WTC11 (cell line): Measurements from ENCODE around the gene CDKN1B. TPM values are rescaled to one million over a fixed set of nuclear protein-coding genes. Genes with fewer than 3 reads are reported as not detected.

ENCODE experiments used
- ATAC-seq: fragments of 200-7000 bp; cut with Tn5 transposase; 2 replicates; pipeline ENCODE4 v1.10.0; 2021; ENCODE audit warnings: mild to moderate bottlenecking, moderate library complexity
- CTCF ChIA-PET: fragments of 300-600 bp; sonication (Branson Sonifier 250); formaldehyde crosslinking; loops from one replicate; lab custom pipeline; 2021; ENCODE audit warnings: antibody characterized with exemption; lab: Charles Lee
- POLR2A ChIA-PET: fragments of 350-600 bp; sonication (Branson Sonifier 250); formaldehyde crosslinking; loops from one replicate; lab custom pipeline; 2021; ENCODE audit warnings: antibody characterized with exemption; lab: Charles Lee
- DNase-seq: peaks from one replicate; pipeline ENCODE4 v3.0.0; 2021; ENCODE audit warnings: low spot score
- H3K27ac Mint-ChIP-seq: 2 replicates; pipeline ENCODE4 v1.8.0; 2021; ENCODE audit warnings: mixed read lengths
- H3K27me3 Mint-ChIP-seq: 2 replicates; pipeline ENCODE4 v1.8.0; 2021; ENCODE audit warnings: low read depth, mild to moderate bottlenecking, moderate library complexity, mixed read lengths
- H3K36me3 Mint-ChIP-seq: 2 replicates; pipeline ENCODE4 v1.8.0; 2021; ENCODE audit warnings: mixed read lengths
- H3K4me1 Mint-ChIP-seq: 2 replicates; pipeline ENCODE4 v1.8.0; 2022; ENCODE audit warnings: mixed read lengths
- H3K4me3 Mint-ChIP-seq: 2 replicates; pipeline ENCODE4 v1.8.0; 2021; ENCODE audit warnings: mild to moderate bottlenecking, moderate library complexity, mixed read lengths
- H3K9me3 Mint-ChIP-seq: 2 replicates; pipeline ENCODE4 v1.8.0; 2021; ENCODE audit warnings: mixed read lengths
- GABPB1 ChIP-seq: sonication (generic); formaldehyde crosslinking; IDR thresholded peaks from 2 replicates; pipeline ENCODE4 v1.8.1; 2023; ENCODE audit warnings: mild to moderate bottlenecking, missing genetic modification reagents
- NR1H2 ChIP-seq: sonication (generic); formaldehyde crosslinking; IDR thresholded peaks from 2 replicates; pipeline ENCODE4 v1.9.0; 2021; ENCODE audit warnings: mild to moderate bottlenecking, moderate library complexity, missing genetic modification reagents
- NR3C1 ChIP-seq: sonication (generic); formaldehyde crosslinking; conservative IDR thresholded peaks from 2 replicates; pipeline ENCODE4 v1.8.1; 2023; ENCODE audit warnings: low read depth, mild to moderate bottlenecking, missing genetic modification reagents
- ZNF219 ChIP-seq: sonication (generic); formaldehyde crosslinking; IDR thresholded peaks from 2 replicates; pipeline ENCODE4 v1.8.0; 2023; ENCODE audit warnings: missing genetic modification reagents, mild to moderate bottlenecking, borderline replicate concordance
- total RNA-seq: library from RNA; stranded (reverse); gene quantifications from 3 replicates; pipeline ENCODE4 v1.2.3, GENCODE V29; 2021
- TF ChIP-seq, protein P1 (sequence below): sonication (generic); formaldehyde crosslinking; conservative IDR thresholded peaks from 2 replicates; pipeline ENCODE4 v1.8.1; 2023; ENCODE audit warnings: mild to moderate bottlenecking, low read depth, missing genetic modification reagents, moderate library complexity
- TF ChIP-seq, protein P2 (sequence below): fragments of 250-450 bp; sonication (Bioruptor Pico); IDR thresholded peaks from 2 replicates; pipeline ENCODE4 v1.8.0; 2021; ENCODE audit warnings: mild to moderate bottlenecking
- TF ChIP-seq, protein P3 (sequence below): sonication (generic); formaldehyde crosslinking; IDR thresholded peaks from 2 replicates; pipeline ENCODE4 v1.8.0; 2022; ENCODE audit warnings: mild to moderate bottlenecking, missing genetic modification reagents
- TF ChIP-seq, protein P4 (sequence below): sonication (generic); formaldehyde crosslinking; IDR thresholded peaks from 2 replicates; pipeline ENCODE4 v1.8.0; 2022; ENCODE audit warnings: missing genetic modification reagents
- TF ChIP-seq, protein P5 (sequence below): fragments of 200-600 bp; IDR thresholded peaks from 2 replicates; pipeline ENCODE4 v1.8.0; 2022; ENCODE audit warnings: antibody characterized with exemption
- TF ChIP-seq, protein P6 (sequence below): sonication (generic); formaldehyde crosslinking; IDR thresholded peaks from 2 replicates; pipeline ENCODE4 v1.8.1; 2022; ENCODE audit warnings: mild to moderate bottlenecking, missing genetic modification reagents, moderate library complexity, borderline replicate concordance

The CDKN1B gene
- total RNA-seq, 1 experiment from 2014 or later: 34.2 TPM

GRCh38 chr12:12735301-12735700, 18.1 kb downstream of the CDKN1B start (continued):
- TF ChIP-seq, protein P1, sequence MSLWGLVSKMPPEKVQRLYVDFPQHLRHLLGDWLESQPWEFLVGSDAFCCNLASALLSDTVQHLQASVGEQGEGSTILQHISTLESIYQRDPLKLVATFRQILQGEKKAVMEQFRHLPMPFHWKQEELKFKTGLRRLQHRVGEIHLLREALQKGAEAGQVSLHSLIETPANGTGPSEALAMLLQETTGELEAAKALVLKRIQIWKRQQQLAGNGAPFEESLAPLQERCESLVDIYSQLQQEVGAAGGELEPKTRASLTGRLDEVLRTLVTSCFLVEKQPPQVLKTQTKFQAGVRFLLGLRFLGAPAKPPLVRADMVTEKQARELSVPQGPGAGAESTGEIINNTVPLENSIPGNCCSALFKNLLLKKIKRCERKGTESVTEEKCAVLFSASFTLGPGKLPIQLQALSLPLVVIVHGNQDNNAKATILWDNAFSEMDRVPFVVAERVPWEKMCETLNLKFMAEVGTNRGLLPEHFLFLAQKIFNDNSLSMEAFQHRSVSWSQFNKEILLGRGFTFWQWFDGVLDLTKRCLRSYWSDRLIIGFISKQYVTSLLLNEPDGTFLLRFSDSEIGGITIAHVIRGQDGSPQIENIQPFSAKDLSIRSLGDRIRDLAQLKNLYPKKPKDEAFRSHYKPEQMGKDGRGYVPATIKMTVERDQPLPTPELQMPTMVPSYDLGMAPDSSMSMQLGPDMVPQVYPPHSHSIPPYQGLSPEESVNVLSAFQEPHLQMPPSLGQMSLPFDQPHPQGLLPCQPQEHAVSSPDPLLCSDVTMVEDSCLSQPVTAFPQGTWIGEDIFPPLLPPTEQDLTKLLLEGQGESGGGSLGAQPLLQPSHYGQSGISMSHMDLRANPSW (CRISPR knock-in tag): no peak
- TF ChIP-seq, protein P2, sequence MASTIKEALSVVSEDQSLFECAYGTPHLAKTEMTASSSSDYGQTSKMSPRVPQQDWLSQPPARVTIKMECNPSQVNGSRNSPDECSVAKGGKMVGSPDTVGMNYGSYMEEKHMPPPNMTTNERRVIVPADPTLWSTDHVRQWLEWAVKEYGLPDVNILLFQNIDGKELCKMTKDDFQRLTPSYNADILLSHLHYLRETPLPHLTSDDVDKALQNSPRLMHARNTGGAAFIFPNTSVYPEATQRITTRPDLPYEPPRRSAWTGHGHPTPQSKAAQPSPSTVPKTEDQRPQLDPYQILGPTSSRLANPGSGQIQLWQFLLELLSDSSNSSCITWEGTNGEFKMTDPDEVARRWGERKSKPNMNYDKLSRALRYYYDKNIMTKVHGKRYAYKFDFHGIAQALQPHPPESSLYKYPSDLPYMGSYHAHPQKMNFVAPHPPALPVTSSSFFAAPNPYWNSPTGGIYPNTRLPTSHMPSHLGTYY: no peak
- TF ChIP-seq, protein P3, sequence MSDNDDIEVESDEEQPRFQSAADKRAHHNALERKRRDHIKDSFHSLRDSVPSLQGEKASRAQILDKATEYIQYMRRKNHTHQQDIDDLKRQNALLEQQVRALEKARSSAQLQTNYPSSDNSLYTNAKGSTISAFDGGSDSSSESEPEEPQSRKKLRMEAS: no peak
- no peak for TF ChIP-seq ZNF219 (CRISPR knock-in tag)
- TF ChIP-seq GABPB1 (CRISPR knock-in tag): no peak
- no peak for TF ChIP-seq NR1H2 (CRISPR knock-in tag)

GRCh38 chr12:12736759-12737676, 19.9 kb downstream of the CDKN1B start:
- ATAC-seq: peak; percentile 89
- H3K27me3 Mint-ChIP-seq: no peaks in the 10 kb centered on the region
- H3K9me3 Mint-ChIP-seq: 0 out of 2 replicates have a peak, but pooled peaks cover 3% of the 10 kb centered on the region
- ChIA-PET CTCF (interaction anchor here (0.5 to 3.5 kb wide), 53 partner anchors 9 to 1834 kb away, joined by 3 to 46 read pairs (median 4); partner anchors contain the start of genes APOLD1, CDKN1B, DUSP16 and GPRC5A), POLR2A (interaction anchor here (0.6 to 1.0 kb wide), 2 partner anchors 11 to 845 kb away, joined by 5 to 6 read pairs; no protein-coding TSS in a partner anchor)
- TF ChIP-seq, protein P4, sequence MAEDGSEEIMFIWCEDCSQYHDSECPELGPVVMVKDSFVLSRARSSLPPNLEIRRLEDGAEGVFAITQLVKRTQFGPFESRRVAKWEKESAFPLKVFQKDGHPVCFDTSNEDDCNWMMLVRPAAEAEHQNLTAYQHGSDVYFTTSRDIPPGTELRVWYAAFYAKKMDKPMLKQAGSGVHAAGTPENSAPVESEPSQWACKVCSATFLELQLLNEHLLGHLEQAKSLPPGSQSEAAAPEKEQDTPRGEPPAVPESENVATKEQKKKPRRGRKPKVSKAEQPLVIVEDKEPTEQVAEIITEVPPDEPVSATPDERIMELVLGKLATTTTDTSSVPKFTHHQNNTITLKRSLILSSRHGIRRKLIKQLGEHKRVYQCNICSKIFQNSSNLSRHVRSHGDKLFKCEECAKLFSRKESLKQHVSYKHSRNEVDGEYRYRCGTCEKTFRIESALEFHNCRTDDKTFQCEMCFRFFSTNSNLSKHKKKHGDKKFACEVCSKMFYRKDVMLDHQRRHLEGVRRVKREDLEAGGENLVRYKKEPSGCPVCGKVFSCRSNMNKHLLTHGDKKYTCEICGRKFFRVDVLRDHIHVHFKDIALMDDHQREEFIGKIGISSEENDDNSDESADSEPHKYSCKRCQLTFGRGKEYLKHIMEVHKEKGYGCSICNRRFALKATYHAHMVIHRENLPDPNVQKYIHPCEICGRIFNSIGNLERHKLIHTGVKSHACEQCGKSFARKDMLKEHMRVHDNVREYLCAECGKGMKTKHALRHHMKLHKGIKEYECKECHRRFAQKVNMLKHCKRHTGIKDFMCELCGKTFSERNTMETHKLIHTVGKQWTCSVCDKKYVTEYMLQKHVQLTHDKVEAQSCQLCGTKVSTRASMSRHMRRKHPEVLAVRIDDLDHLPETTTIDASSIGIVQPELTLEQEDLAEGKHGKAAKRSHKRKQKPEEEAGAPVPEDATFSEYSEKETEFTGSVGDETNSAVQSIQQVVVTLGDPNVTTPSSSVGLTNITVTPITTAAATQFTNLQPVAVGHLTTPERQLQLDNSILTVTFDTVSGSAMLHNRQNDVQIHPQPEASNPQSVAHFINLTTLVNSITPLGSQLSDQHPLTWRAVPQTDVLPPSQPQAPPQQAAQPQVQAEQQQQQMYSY (CRISPR knock-in tag): no peak
- TF ChIP-seq NR3C1 (CRISPR knock-in tag): no peak
- TF ChIP-seq, protein P5, sequence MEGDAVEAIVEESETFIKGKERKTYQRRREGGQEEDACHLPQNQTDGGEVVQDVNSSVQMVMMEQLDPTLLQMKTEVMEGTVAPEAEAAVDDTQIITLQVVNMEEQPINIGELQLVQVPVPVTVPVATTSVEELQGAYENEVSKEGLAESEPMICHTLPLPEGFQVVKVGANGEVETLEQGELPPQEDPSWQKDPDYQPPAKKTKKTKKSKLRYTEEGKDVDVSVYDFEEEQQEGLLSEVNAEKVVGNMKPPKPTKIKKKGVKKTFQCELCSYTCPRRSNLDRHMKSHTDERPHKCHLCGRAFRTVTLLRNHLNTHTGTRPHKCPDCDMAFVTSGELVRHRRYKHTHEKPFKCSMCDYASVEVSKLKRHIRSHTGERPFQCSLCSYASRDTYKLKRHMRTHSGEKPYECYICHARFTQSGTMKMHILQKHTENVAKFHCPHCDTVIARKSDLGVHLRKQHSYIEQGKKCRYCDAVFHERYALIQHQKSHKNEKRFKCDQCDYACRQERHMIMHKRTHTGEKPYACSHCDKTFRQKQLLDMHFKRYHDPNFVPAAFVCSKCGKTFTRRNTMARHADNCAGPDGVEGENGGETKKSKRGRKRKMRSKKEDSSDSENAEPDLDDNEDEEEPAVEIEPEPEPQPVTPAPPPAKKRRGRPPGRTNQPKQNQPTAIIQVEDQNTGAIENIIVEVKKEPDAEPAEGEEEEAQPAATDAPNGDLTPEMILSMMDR: peak; percentile 32; the same call in 1 of the 2 replicates
- TF ChIP-seq, protein P6, sequence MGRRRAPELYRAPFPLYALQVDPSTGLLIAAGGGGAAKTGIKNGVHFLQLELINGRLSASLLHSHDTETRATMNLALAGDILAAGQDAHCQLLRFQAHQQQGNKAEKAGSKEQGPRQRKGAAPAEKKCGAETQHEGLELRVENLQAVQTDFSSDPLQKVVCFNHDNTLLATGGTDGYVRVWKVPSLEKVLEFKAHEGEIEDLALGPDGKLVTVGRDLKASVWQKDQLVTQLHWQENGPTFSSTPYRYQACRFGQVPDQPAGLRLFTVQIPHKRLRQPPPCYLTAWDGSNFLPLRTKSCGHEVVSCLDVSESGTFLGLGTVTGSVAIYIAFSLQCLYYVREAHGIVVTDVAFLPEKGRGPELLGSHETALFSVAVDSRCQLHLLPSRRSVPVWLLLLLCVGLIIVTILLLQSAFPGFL (CRISPR knock-in tag): no peak
- peak overlapping the region; percentile 1; the same call in 1 of the 2 replicates for H3K27ac Mint-ChIP-seq
- peaks cover 15% of the 10 kb centered on the region for H3K4me1 Mint-ChIP-seq
- H3K4me3 Mint-ChIP-seq: no peak overlapping the region
- H3K36me3 Mint-ChIP-seq: no peaks in the 10 kb centered on the region
- DNase-seq: no peak
